Measurements from ENCODE around the gene HSPBP1. TPM values are rescaled to one million over a fixed set of nuclear protein-coding genes. Genes with fewer than 3 reads are reported as not detected.

The HSPBP1 gene
- total and polyA plus RNA-seq, 2 of the 13 experiments (the other 11 are each of a cell fraction or from before 2014, with no cell fraction given), result 22.3 to 33.7 TPM

DNA sequence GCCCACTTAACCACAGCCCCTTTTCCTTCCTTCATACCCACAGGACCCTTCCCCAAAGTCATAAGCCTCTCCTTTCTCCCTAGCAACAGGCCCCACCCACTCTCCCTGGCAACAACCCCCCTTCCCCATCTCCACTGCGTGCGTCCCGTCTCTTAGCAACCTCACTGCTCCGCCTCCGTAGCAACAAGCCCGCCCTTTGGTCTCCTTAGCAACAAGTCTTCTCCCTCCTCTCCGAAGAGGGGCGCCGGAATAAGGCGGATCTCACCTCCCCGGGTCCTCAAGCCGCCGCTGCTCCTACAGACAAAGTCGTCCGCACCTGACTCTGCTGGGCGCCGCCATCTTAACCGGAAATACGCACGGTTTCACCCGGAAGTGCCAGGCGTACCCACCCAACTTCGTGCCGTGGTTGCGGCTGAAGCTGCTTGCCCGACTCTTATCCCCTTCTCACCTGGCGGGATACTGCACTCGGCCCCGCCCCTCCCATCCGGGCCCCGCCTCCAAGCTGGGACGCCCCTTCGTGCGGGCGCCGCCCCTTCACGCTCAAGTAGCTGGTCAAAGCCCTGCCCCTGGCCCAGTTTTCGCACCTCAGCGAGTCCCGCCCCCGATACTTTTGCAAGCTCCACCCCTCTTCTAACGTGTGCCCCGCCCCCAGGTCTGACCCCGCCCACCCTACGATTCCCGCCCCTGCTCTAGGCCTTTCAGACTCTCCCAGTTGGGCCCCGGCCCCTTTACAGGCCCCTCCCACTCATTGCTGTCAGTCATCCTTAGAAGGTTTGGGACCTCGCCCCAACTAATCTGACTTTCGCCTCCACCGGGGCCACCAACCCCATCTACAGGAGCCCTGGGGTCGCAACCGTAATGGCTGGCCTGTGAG, at the start of gene HSPBP1 (continued):
- no peak for TF ChIP-seq JARID2 (CRISPR knock-in tag; IDR thresholded peaks at IDR 0.05; ENCODE audit: insufficient replicate concordance)
- no peak for TF ChIP-seq ZNF274 (CRISPR knock-in tag; IDR thresholded peaks at IDR 0.05)
- no peak for TF ChIP-seq SIX1 (CRISPR knock-in tag; IDR thresholded peaks at IDR 0.05; ENCODE audit: borderline replicate concordance)
- TF ChIP-seq IRF1 (CRISPR knock-in tag; IDR thresholded peaks at IDR 0.05; ENCODE audit: low read depth), result no peak
- TF ChIP-seq, protein P1, sequence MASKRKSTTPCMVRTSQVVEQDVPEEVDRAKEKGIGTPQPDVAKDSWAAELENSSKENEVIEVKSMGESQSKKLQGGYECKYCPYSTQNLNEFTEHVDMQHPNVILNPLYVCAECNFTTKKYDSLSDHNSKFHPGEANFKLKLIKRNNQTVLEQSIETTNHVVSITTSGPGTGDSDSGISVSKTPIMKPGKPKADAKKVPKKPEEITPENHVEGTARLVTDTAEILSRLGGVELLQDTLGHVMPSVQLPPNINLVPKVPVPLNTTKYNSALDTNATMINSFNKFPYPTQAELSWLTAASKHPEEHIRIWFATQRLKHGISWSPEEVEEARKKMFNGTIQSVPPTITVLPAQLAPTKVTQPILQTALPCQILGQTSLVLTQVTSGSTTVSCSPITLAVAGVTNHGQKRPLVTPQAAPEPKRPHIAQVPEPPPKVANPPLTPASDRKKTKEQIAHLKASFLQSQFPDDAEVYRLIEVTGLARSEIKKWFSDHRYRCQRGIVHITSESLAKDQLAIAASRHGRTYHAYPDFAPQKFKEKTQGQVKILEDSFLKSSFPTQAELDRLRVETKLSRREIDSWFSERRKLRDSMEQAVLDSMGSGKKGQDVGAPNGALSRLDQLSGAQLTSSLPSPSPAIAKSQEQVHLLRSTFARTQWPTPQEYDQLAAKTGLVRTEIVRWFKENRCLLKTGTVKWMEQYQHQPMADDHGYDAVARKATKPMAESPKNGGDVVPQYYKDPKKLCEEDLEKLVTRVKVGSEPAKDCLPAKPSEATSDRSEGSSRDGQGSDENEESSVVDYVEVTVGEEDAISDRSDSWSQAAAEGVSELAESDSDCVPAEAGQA (IDR thresholded peaks at IDR 0.05; ENCODE audit: low read depth), result peak; percentile 71
- TF ChIP-seq, protein P1 (CRISPR knock-in tag; IDR thresholded peaks at IDR 0.05; ENCODE audit: borderline replicate concordance), result no peak
- TF ChIP-seq ZNF720 (CRISPR knock-in tag; IDR thresholded peaks at IDR 0.05), result no peak
- TF ChIP-seq IKZF5 (CRISPR knock-in tag; IDR thresholded peaks at IDR 0.05), result peak; percentile 81
- peak; percentile 40; the same call in 1 of the 2 replicates for TF ChIP-seq POGZ (CRISPR knock-in tag; IDR thresholded peaks at IDR 0.05)
- TF ChIP-seq, protein P2, sequence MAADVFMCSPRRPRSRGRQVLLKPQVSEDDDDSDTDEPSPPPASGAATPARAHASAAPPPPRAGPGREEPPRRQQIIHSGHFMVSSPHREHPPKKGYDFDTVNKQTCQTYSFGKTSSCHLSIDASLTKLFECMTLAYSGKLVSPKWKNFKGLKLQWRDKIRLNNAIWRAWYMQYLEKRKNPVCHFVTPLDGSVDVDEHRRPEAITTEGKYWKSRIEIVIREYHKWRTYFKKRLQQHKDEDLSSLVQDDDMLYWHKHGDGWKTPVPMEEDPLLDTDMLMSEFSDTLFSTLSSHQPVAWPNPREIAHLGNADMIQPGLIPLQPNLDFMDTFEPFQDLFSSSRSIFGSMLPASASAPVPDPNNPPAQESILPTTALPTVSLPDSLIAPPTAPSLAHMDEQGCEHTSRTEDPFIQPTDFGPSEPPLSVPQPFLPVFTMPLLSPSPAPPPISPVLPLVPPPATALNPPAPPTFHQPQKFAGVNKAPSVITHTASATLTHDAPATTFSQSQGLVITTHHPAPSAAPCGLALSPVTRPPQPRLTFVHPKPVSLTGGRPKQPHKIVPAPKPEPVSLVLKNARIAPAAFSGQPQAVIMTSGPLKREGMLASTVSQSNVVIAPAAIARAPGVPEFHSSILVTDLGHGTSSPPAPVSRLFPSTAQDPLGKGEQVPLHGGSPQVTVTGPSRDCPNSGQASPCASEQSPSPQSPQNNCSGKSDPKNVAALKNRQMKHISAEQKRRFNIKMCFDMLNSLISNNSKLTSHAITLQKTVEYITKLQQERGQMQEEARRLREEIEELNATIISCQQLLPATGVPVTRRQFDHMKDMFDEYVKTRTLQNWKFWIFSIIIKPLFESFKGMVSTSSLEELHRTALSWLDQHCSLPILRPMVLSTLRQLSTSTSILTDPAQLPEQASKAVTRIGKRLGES (CRISPR knock-in tag; IDR thresholded peaks at IDR 0.05; ENCODE audit: borderline replicate concordance), result no peak
- TF ChIP-seq PAX8 (CRISPR knock-in tag; IDR thresholded peaks at IDR 0.05; ENCODE audit: borderline replicate concordance), result no peak
- no peak for TF ChIP-seq ZNF121 (CRISPR knock-in tag; IDR thresholded peaks at IDR 0.05)
- TF ChIP-seq RAD21 (CRISPR knock-in tag; IDR thresholded peaks at IDR 0.05), result peak; percentile 10; the same call in 1 of the 2 replicates
- TF ChIP-seq POLR2A (IDR thresholded peaks at IDR 0.05; ENCODE audit: insufficient read depth in 1 of 2, low read depth in 2 of 2, low read length in 2 of 2), result peak; percentile 72 to 86

Data from HepG2 (cell line).